ENCODE results near the gene SSTR5.
"Not testable (repeated sequence)": the region's sequence is repeated elsewhere in the genome, so short reads cannot be mapped to it uniquely, and the experiment has no call there.

SSTR5 gene

GRCh38 chr16:1082266-1082951 lies 9.9 kb downstream of the SSTR5 start:
- Histone ChIP-seq H3K27me3 (replicated peaks; ENCODE audit: control insufficient read depth, insufficient read depth, low read length) (no peaks in the 10 kb centered on the region), H3K4me3 (replicated peaks; ENCODE audit: low read depth, low read length) (no peak overlapping the region), H3K36me3 (ENCODE audit: control insufficient read depth, insufficient read depth, low read length) (no peaks in the 10 kb centered on the region)
- TF ChIP-seq, protein P1, sequence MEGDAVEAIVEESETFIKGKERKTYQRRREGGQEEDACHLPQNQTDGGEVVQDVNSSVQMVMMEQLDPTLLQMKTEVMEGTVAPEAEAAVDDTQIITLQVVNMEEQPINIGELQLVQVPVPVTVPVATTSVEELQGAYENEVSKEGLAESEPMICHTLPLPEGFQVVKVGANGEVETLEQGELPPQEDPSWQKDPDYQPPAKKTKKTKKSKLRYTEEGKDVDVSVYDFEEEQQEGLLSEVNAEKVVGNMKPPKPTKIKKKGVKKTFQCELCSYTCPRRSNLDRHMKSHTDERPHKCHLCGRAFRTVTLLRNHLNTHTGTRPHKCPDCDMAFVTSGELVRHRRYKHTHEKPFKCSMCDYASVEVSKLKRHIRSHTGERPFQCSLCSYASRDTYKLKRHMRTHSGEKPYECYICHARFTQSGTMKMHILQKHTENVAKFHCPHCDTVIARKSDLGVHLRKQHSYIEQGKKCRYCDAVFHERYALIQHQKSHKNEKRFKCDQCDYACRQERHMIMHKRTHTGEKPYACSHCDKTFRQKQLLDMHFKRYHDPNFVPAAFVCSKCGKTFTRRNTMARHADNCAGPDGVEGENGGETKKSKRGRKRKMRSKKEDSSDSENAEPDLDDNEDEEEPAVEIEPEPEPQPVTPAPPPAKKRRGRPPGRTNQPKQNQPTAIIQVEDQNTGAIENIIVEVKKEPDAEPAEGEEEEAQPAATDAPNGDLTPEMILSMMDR (IDR thresholded peaks at IDR 0.05; ENCODE audit: insufficient read depth, low read length, poor library complexity, severe bottlenecking) = no peak
- DNase-seq (ENCODE audit: extremely low read depth, insufficient read length) = no peak

GRCh38 chr16:1082952-1083675 lies 10.6 kb downstream of the SSTR5 start:
- TF ChIP-seq, protein P1 (IDR thresholded peaks at IDR 0.05; ENCODE audit: insufficient read depth, low read length, poor library complexity, severe bottlenecking) = no peak
- no peak overlapping the region for H3K4me3 ChIP-seq (replicated peaks; ENCODE audit: low read depth, low read length)
- DNase-seq (ENCODE audit: extremely low read depth, insufficient read length) = no peak
- H3K36me3 ChIP-seq (ENCODE audit: control insufficient read depth, insufficient read depth, low read length) = no peaks in the 10 kb centered on the region
- H3K27me3 ChIP-seq (replicated peaks; ENCODE audit: control insufficient read depth, insufficient read depth, low read length) = no peaks in the 10 kb centered on the region

DNA sequence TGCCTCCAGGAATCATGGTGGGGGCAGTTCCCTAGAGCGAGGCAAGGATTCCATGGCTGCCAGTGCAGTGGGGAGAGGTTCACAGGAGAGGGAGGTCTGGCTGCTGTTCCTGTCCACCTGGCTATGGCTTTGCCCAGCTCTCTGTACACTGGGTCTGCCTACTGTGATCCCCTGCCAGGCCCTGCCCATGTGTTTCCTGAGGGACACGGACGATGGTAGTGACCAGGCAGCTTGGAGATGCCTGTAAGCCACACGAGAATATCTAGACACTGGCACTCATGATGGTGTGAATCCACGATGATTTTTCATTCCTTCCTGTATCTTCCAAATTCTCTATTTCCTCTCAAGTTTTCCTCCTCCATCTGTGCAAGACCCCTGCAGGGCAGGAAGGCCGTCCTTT lies 12.4 kb downstream of the SSTR5 start:
- TF ChIP-seq, protein P1 (IDR thresholded peaks at IDR 0.05; ENCODE audit: insufficient read depth, low read length, poor library complexity, severe bottlenecking) = no peak
- Histone ChIP-seq H3K36me3 (ENCODE audit: control insufficient read depth, insufficient read depth, low read length) (no peaks in the 10 kb centered on the region), H3K4me3 (replicated peaks; ENCODE audit: low read depth, low read length) (no peak overlapping the region), H3K27me3 (replicated peaks; ENCODE audit: control insufficient read depth, insufficient read depth, low read length) (no peaks in the 10 kb centered on the region)
- no peak for DNase-seq (ENCODE audit: extremely low read depth, insufficient read length)

DNA sequence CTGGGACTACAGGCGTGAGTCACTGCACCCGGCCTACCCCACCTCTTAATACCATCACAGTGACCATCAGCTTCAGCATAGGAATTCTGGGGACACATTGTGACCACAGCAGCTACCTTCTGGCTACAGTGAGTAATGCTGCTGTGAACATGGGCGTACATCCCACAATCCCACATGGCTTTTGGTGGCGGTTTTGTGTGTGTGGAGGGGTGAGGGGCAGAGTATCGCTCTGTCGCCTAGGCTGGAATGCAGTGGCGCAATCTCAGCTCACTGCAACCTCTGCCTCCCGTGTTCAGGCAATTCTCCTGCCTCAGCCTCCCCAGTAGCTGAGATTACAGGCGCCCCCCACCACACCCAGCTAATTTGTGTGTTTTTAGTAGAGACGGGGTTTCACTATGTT lies 13.9 kb downstream of the SSTR5 start:
- not testable (repeated sequence) for H3K36me3 ChIP-seq (ENCODE audit: control insufficient read depth, insufficient read depth, low read length); H3K27me3 ChIP-seq (replicated peaks; ENCODE audit: control insufficient read depth, insufficient read depth, low read length); DNase-seq (ENCODE audit: extremely low read depth, insufficient read length); H3K4me3 ChIP-seq (replicated peaks; ENCODE audit: low read depth, low read length)

- Histone ChIP-seq H3K4me3 (replicated peaks; ENCODE audit: low read depth, low read length) (no peak overlapping the region), H3K27me3 (replicated peaks; ENCODE audit: control insufficient read depth, insufficient read depth, low read length) (no peaks in the 10 kb centered on the region), H3K36me3 (ENCODE audit: control insufficient read depth, insufficient read depth, low read length) (no peaks in the 10 kb centered on the region)
- DNase-seq (ENCODE audit: extremely low read depth, insufficient read length) = no peak
- TF ChIP-seq, protein P1 (IDR thresholded peaks at IDR 0.05; ENCODE audit: insufficient read depth, low read length, poor library complexity, severe bottlenecking) = no peak
Observed at GRCh38 chr16:1088295-1089170, 16.0 kb downstream of the SSTR5 start.

GRCh38 chr16:1089439-1089821 lies 16.9 kb downstream of the SSTR5 start:
- DNase-seq (ENCODE audit: extremely low read depth, insufficient read length) = no peak
- TF ChIP-seq, protein P1 (IDR thresholded peaks at IDR 0.05; ENCODE audit: insufficient read depth, low read length, poor library complexity, severe bottlenecking) = no peak
- H3K27me3 ChIP-seq (replicated peaks; ENCODE audit: control insufficient read depth, insufficient read depth, low read length) = no peaks in the 10 kb centered on the region
- no peaks in the 10 kb centered on the region for H3K36me3 ChIP-seq (ENCODE audit: control insufficient read depth, insufficient read depth, low read length)
- H3K4me3 ChIP-seq (replicated peaks; ENCODE audit: low read depth, low read length) = no peak overlapping the region

All from GM06990 (cell line).